CD14-positive monocyte (primary cell): Measurements from ENCODE around the gene SHC2. TPM values are rescaled to one million over a fixed set of nuclear protein-coding genes. Genes with fewer than 3 reads are reported as not detected.

Experiments
- DNase-seq, 3 donors: peaks; one replicate each; pipeline ENCODE4 v3.0.0-alpha.2; 2011 to 2022
- H2AFZ ChIP-seq: 2 replicates; pipeline ENCODE4 v1.6.0; 2012; ENCODE audit warnings: mild to moderate bottlenecking, low read depth, low read length, inconsistent platforms; ENCODE audit not compliant: insufficient read depth, poor library complexity, severe bottlenecking
- H3K27ac ChIP-seq, 2 donors: 1 replicate in 1 of 2; 2 replicates in 1 of 2; pipeline ENCODE4 v1.5.1; 2012 to 2013; ENCODE audit warnings: low read length in 2 of 2, control low read depth in 1 of 2, inconsistent platforms in 1 of 2, low read depth in 1 of 2, mild to moderate bottlenecking in 1 of 2
- H3K27me3 ChIP-seq, 2 donors: one replicate each; pipeline versions ENCODE4 v1.6.0 to v1.6.1; 2011 to 2013; ENCODE audit warnings: low read length in 2 of 2; ENCODE audit not compliant: control insufficient read depth in 2 of 2, insufficient read depth in 2 of 2
- H3K36me3 ChIP-seq, 2 donors: replicated peaks in 1 of 2; 1 replicate in 1 of 2; 2 replicates in 1 of 2; pipeline versions ENCODE4 v1.5.1 to v1.6.1; 2012 to 2013; ENCODE audit warnings: low read length in 2 of 2, control low read depth in 1 of 2, inconsistent platforms in 1 of 2, mild to moderate bottlenecking in 1 of 2; ENCODE audit not compliant: insufficient read depth in 2 of 2, control insufficient read depth in 1 of 2
- H3K4me1 ChIP-seq, 2 donors: 1 replicate in 1 of 2; 2 replicates in 1 of 2; pipeline versions ENCODE4 v1.5.1 to v1.6.1; 2012 to 2013; ENCODE audit warnings: low read length in 2 of 2, control low read depth in 1 of 2, inconsistent platforms in 1 of 2, mild to moderate bottlenecking in 1 of 2, moderate library complexity in 1 of 2; ENCODE audit not compliant: insufficient read depth in 2 of 2, control insufficient read depth in 1 of 2
- H3K4me2 ChIP-seq: replicated peaks from 2 replicates; pipeline ENCODE3; 2012; ENCODE audit warnings: low read length, moderate library complexity, mild to moderate bottlenecking; ENCODE audit not compliant: poor library complexity, severe bottlenecking; ENCODE audit errors: extremely low read depth
- H3K4me3 ChIP-seq, 3 experiments: fragments of 200-600 bp in 1 of 3; sonication (generic) in 1 of 3; replicated peaks in 1 of 3; 1 replicate in 2 of 3; 2 replicates in 1 of 3; pipeline ENCODE4 v1.5.1; 2011 to 2013; ENCODE audit warnings: low read length in 3 of 3, mild to moderate bottlenecking in 3 of 3, control low read depth in 2 of 3, low read depth in 2 of 3, inconsistent platforms in 1 of 3, moderate library complexity in 1 of 3
- H3K79me2 ChIP-seq: 2 replicates; pipeline ENCODE4 v1.6.0; 2012; ENCODE audit warnings: mild to moderate bottlenecking, control low read depth, inconsistent platforms, low read length, moderate library complexity; ENCODE audit not compliant: insufficient read depth
- H3K9ac ChIP-seq: 2 replicates; pipeline ENCODE4 v1.6.0; 2017; ENCODE audit warnings: low read length, mild to moderate bottlenecking; ENCODE audit not compliant: insufficient read depth, poor library complexity, severe bottlenecking
- H3K9me3 ChIP-seq, 2 donors: replicated peaks in 1 of 2; 1 replicate in 1 of 2; 2 replicates in 1 of 2; pipeline versions ENCODE4 v1.5.1 to v1.6.1; 2012 to 2013; ENCODE audit warnings: low read length in 2 of 2, control low read depth in 1 of 2; ENCODE audit not compliant: control insufficient read depth in 1 of 2, insufficient read depth in 1 of 2
- H4K20me1 ChIP-seq: 2 replicates; pipeline ENCODE4 v1.6.0; 2012; ENCODE audit warnings: mild to moderate bottlenecking, low read length, control low read depth, moderate library complexity; ENCODE audit not compliant: insufficient read depth
- H3K27ac Mint-ChIP-seq, 7 donors: one replicate each; pipeline ENCODE4 v1.8.0; 2020; ENCODE audit warnings: mild to moderate bottlenecking in 7 of 7, mixed read lengths in 7 of 7, moderate library complexity in 6 of 7, inconsistent platforms in 2 of 7
- H3K27me3 Mint-ChIP-seq, 3 donors: one replicate each; pipeline ENCODE4 v1.8.0; 2021 to 2022; ENCODE audit warnings: low read depth in 3 of 3, mild to moderate bottlenecking in 3 of 3, mixed read lengths in 3 of 3, moderate library complexity in 3 of 3, inconsistent platforms in 1 of 3
- H3K36me3 Mint-ChIP-seq, 2 donors: one replicate each; pipeline ENCODE4 v1.8.0; 2020; ENCODE audit warnings: mixed read lengths in 2 of 2, inconsistent platforms in 1 of 2, mild to moderate bottlenecking in 1 of 2
- H3K4me1 Mint-ChIP-seq: one replicate; pipeline ENCODE4 v1.8.0; 2020; ENCODE audit warnings: mild to moderate bottlenecking, mixed read lengths
- H3K4me3 Mint-ChIP-seq, 2 donors: one replicate each; pipeline ENCODE4 v1.8.0; 2020; ENCODE audit warnings: mild to moderate bottlenecking in 2 of 2, mixed read lengths in 2 of 2, moderate library complexity in 1 of 2
- H3K9me3 Mint-ChIP-seq, 7 donors: one replicate each; pipeline ENCODE4 v1.8.0; 2020 to 2022; ENCODE audit warnings: mixed read lengths in 7 of 7, mild to moderate bottlenecking in 6 of 7, moderate library complexity in 6 of 7, inconsistent platforms in 2 of 7
- WGBS: methylation state at CpG from one replicate; pipeline ENCODE4 v1.1.5; 2013; ENCODE audit warnings: missing lambda C conversion rate; ENCODE audit not compliant: insufficient coverage; 5-methylcytosine and 5-hydroxymethylcytosine counted together
- intact Hi-C, 2 donors: fragments of 100-400 bp; cut with micrococcal nuclease; formaldehyde crosslinking; loops; one replicate each; pipeline versions ENCODE4 v1.15.0 to v1.15.1; 2023
- polyA plus RNA-seq, 3 donors: library from polyadenylated mRNA; depleted of rRNA in 1 of 3; unstranded in 2 of 3; stranded (reverse) in 1 of 3; fragments of 300-500 nt in 2 of 3; fragments of >200 nt in 1 of 3; fragmentation: Illumina TruSeq in 2 of 3; gene quantifications; 1 replicate in 2 of 3; 2 replicates in 1 of 3; pipeline ENCODE4 v1.2.3, GENCODE V29; 2012 to 2021
- TF ChIP-seq, protein P1 (sequence below): fragments of 200-600 bp; IDR thresholded peaks from one replicate; pipeline ENCODE4 v1.8.0; 2022; ENCODE audit warnings: antibody characterized with exemption, mild to moderate bottlenecking

SHC2 gene
- polyA plus RNA-seq, 3 donors, result not detected

DNA sequence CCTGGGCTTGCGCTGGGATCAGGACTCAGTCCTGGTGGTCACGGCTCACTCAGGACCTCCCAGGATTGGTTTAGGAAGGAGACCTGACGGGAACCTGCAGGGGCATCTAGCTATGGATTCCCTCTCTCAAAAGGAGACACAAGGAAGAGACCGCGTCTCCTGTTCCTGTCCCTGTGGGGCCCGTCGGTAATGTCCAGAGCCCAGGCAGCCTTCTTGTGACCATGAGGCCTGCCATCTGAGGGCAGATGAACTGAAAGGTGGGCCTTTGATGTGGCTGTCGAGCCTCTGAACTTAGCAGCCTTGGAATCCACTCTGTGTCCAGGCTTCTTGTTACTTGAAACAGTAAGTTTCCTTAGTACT is 84.7 kb downstream of the SHC2 start:
- H3K27me3 ChIP-seq, result no peaks in the 10 kb centered on the region
- Mint-ChIP-seq H3K4me3 (no peak overlapping the region), H3K4me1 (no peaks in the 10 kb centered on the region), H3K27me3 (peaks cover 9 to 29% (median 12%) of the 10 kb centered on the region in 3 donors), H3K36me3 (no peaks in the 10 kb centered on the region), H3K9me3 (peaks cover 0 to 1% (median 0%) of the 10 kb centered on the region in 7 donors), H3K27ac (no peak overlapping the region)
- no peaks in the 10 kb centered on the region for H3K4me1 ChIP-seq
- 95% methylated on average over 8 of the region's 8 CpGs for WGBS
- H3K79me2 ChIP-seq, result no peaks in the 10 kb centered on the region
- intact Hi-C loops, result no loop called here
- no peaks in the 10 kb centered on the region for H4K20me1 ChIP-seq
- H3K36me3 ChIP-seq, result no peaks in the 10 kb centered on the region
- H3K9me3 ChIP-seq, result no peaks in the 10 kb centered on the region
- TF ChIP-seq, protein P1, sequence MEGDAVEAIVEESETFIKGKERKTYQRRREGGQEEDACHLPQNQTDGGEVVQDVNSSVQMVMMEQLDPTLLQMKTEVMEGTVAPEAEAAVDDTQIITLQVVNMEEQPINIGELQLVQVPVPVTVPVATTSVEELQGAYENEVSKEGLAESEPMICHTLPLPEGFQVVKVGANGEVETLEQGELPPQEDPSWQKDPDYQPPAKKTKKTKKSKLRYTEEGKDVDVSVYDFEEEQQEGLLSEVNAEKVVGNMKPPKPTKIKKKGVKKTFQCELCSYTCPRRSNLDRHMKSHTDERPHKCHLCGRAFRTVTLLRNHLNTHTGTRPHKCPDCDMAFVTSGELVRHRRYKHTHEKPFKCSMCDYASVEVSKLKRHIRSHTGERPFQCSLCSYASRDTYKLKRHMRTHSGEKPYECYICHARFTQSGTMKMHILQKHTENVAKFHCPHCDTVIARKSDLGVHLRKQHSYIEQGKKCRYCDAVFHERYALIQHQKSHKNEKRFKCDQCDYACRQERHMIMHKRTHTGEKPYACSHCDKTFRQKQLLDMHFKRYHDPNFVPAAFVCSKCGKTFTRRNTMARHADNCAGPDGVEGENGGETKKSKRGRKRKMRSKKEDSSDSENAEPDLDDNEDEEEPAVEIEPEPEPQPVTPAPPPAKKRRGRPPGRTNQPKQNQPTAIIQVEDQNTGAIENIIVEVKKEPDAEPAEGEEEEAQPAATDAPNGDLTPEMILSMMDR, result no peak
- DNase-seq, result no peak
- H2AFZ ChIP-seq, result no peak overlapping the region
- H3K9ac ChIP-seq, result no peak overlapping the region
- no peak overlapping the region for H3K4me3 ChIP-seq
- no peak overlapping the region for H3K27ac ChIP-seq
- no peak overlapping the region for H3K4me2 ChIP-seq

DNA sequence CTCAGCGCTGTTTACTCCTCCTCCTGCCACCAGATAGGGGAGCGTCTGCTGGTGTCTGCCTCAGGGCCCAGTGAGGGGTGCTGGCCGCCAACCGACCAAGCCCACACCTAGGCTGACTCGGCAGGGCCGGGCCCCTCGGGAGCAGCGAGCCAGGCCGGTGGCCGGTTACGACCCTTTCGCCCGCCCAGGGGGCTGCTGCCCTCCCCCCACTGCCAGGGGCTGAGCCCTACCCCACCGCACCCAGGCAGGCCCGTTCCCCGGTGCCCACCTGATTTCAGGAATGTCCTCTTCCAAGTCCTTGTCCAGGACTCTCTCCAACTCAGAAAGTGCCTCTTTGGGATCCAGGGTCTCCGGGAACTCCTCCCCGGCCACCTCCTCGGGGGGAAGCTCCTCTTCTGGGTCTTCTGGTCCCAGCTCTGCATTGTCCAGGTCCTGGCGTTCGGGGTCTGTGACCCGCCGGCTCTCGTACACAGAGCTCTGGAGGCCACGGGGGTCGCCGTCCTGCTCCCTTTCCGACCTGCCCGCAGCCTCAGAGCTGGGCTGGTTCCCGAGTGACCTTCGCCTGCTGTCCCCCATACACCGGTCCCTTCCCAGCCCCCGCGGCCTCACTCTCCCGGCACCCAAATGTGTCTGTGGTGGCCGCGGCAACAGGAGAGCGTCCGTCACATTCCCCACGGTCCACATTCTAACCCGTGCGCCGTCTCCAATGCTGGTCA is 85.3 kb downstream of the SHC2 start:
- H3K36me3 Mint-ChIP-seq, result no peaks in the 10 kb centered on the region
- Histone ChIP-seq H3K27me3 (no peaks in the 10 kb centered on the region), H3K27ac (no peak overlapping the region), H3K4me3 (no peak overlapping the region), H3K9ac (no peak overlapping the region), H3K4me2 (no peak overlapping the region), H3K4me1 (no peaks in the 10 kb centered on the region), H3K9me3 (no peaks in the 10 kb centered on the region), H4K20me1 (no peaks in the 10 kb centered on the region), H2AFZ (no peak overlapping the region), H3K36me3 (no peaks in the 10 kb centered on the region), H3K79me2 (no peaks in the 10 kb centered on the region)
- WGBS, result 89% methylated on average over 43 of the region's 43 CpGs
- H3K27ac Mint-ChIP-seq, result no peak overlapping the region
- intact Hi-C loops, result no loop called here
- H3K4me3 Mint-ChIP-seq, result no peak overlapping the region
- TF ChIP-seq, protein P1, result no peak
- H3K9me3 Mint-ChIP-seq, result peaks cover 0 to 3% (median 0%) of the 10 kb centered on the region in 7 donors
- no peaks in the 10 kb centered on the region for H3K4me1 Mint-ChIP-seq
- DNase-seq, result no peak
- peaks cover 9 to 28% (median 12%) of the 10 kb centered on the region in 3 donors for H3K27me3 Mint-ChIP-seq
